GM12874 (cell line): ENCODE measurements around the gene RNF166.

Experiments
- CTCF ChIP-seq: IDR thresholded peaks from 2 replicates; pipeline ENCODE4 v1.5.1; 2011; ENCODE audit warnings: low read depth, mild to moderate bottlenecking, control low read depth, low read length, moderate library complexity; ENCODE audit not compliant: insufficient read depth

Gene RNF166

GRCh38 chr16:88726408-88726749 is 20.2 kb upstream of the RNF166 start:
- no peak for TF ChIP-seq CTCF

- no peak for TF ChIP-seq CTCF
Observed at GRCh38 chr16:88725609-88726407, 19.6 kb upstream of the RNF166 start.

GRCh38 chr16:88724855-88725555 is 18.8 kb upstream of the RNF166 start:
- TF ChIP-seq CTCF = no peak

- TF ChIP-seq CTCF = no peak
Observed at GRCh38 chr16:88723911-88724310, 17.7 kb upstream of the RNF166 start.

GRCh38 chr16:88723507-88723887 is 17.3 kb upstream of the RNF166 start:
- TF ChIP-seq CTCF = no peak

GRCh38 chr16:88722784-88723506 is 16.7 kb upstream of the RNF166 start:
- no peak for TF ChIP-seq CTCF

- TF ChIP-seq CTCF = no peak
Observed at GRCh38 chr16:88721815-88722755, 15.9 kb upstream of the RNF166 start.
